HG02981 (cell line): ENCODE results near the gene HOXD3.

Experiments used
- ATAC-seq: cut with Tn5 transposase; IDR thresholded peaks from one replicate; pipeline ENCODE4 v1.9.1; 2021; ENCODE audit warnings: mild to moderate bottlenecking, moderate library complexity; ENCODE audit not compliant: unreplicated experiment

The HOXD3 gene

DNA sequence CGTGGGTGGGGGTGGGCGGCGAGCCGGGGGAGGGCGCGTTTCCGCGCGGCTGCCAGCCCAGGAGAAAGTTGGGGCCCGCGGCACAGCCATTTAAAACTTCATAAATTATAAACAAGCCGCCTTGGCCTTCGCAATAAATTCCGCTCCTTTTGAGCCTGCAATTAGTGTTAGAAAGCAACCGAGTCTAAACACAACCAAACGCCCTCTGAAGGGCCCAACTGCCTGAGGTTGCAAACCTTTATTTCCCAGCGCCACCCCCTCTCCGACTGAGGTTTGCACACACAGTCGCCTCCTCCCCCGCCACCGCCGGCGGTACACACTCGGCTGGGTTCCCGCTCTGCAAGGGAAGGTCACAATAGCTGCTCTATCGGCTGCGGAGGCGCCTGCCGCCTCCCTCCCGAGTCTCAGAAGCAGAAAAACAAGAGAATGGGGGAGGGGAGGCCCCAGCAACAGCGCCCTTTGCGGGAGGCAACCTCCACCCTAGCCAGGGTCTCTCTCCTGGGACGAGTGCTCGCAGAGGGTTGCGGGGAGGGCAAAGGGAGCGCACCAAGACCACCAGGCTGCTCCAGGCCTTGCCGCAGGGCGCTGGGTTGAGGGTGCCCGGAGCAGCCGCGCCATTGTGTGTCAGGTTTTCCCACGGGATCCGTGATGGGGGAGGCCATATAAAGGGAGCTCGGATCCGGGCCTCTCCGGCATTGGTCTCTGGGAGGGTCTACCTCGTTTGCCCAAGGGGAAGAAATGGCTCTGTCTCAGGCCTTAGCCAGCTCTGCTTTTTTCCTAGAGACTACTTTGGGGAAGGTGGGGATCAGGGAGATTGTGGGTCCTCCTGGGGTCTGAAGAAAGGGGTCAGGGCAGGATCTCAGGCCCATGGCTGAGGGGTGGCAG is 18.0 kb downstream of the HOXD3 start:
- ATAC-seq: no peak

DNA sequence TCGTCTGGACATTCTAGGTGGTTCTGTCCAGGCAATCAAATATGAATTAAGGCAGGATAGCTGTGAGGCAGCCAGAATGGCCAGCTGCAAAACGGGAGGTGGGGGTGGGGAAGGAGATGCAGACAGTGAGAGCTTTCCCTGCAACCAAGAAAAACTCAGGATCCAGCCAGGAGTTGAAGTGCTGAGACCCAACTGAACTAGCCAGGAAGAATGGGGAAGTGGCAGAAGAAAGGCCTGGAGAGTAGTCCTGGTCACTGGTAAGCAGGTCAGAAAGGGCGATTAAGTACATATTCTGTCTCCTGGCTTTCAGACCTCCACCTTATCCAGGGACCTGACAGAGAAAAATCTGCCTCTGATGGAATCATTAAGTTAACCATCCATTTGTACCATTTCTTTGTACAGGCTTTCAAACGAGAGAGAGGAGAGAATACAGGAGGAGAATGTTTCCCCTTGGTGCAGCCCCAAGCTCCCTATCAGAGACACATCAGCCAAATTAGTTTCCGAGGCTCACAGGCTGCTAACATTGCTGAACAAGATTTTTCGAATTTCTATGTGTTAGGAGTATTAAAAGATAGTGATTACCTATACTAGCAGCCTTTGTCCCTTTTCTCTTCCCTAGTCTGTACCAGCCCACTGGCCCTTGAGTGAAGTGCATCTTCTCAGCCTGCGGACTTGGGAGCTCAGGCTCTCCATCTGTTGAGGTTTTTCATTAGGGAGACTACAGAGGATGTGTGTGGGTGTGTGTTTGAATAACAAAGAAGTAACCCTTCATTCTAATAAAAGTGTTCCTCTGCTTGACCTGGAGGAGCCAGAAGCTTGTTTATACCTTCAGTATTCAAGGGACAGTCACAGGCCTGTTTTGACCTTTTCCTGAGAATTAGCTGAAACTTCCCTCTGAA is 18.9 kb downstream of the HOXD3 start:
- ATAC-seq: no peak

DNA sequence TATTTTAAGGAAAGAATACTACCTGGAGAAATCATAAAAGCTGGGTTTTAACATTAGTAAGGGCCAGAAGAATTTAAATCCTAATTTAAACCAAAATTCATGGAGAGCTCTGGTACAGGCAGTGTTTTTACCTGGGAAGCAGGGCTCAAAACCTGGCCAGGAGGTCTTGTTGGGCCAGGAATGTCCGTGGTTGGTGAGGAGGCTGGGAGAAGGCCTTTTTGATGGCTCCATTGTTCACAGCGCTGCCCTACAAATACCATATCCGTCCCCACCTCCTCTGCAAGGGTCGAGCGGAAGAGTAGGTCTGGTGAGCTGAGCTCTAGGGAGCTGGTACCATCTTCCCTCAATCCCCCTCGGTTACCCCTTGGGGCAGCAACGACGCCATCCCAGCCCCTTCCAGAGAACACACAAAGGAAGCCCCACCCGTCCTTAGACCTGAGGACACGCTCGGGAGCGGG is 20.5 kb downstream of the HOXD3 start:
- no peak for ATAC-seq

DNA sequence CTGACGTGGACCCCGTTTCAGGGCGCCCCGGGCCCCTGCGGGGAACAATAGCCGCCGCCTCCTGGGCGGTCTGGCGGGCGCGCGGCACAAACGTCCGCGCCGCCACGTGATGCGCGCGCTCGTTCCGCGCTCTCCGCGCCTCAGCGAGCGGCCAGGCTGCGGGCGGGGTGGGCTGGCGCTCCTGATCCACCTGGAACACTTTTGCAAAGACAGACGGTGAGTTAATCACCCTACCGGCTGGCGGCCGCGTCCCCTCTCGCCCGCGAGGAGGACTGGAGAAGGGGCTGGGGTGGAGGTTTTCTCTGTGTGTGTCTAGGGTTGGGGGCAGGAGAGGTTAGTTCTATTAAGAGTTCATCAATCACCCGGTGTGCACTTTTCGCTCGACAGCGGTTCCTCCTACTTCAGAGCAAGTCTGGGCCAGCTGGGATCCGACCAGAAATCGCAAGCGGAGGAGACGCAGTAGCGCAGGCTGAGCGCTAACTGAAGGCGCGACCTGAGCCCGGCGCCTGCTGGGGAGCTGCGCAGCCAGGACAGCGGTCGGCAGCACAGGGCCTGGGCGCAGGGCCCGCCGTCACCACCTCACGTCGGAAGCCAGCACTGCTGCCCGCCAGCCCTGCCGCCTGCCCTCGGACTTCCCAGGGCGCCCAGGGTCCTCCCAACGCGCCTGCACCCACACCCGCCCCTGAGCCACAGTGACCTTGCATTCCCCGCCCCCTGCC is 21.1 kb downstream of the HOXD3 start:
- no peak for ATAC-seq

DNA sequence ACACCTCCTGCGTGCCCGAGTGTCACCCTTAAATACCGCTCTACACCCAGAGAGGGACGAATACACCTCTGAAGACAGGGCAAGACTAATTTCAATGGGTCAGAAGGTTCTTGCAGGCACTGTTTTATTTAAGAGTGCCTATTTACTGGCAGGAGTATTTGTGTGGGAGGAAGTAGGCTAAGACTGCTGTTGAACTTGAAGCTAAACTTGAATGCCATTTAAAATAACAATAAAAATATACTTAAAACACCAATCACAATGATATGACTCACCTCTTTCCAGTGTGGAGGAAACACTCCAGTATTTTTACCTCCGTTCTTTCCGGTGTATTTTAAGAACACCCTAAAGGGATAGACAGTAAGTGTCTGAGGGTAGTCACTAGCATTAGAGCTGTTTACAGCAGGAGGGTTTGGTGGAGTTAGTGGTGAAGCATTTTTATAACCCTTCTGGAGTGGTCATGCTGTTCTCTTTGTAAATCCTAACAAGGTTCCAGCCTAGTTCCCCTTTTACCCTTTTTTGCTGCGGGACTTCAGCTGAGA is 21.7 kb downstream of the HOXD3 start:
- ATAC-seq: no peak

DNA sequence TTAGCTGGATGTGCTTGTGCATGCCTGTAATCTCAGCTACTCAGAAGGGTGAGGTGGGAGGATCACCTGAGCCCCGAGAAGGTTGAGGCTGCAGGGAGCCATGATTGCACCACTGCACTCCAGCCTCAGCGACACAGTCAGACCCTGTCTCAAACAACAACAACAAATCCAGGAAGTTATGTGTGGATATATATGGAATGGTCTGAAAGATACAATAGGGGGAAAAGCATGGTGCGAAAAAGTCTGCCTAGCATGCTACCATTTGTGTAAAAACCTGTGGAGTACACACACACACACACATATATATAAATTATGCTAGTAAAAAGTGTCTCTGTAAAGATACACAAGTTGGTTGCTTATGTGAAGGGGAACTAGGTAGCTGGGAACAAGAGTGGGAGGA is 24.4 kb downstream of the HOXD3 start:
- ATAC-seq: no peak

DNA sequence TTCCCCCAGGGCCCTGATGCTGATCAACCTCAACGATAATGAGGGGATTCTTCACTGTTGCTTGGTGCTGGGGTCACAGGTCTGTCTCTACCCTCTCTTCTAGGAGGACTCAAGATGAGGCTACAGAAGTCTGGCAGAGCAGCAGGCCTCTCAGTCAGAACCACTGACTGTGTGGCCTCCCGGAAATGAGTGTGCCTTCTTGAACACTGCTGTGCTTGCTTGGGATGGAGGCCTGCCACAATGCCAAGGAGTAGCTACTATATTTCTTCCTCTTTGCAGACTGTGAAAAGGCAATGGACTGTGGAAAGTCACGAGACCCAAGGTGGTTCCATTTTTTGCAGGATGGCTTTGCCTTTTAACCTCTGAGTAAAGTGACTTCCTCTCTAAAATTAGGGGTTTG is 25.6 kb downstream of the HOXD3 start:
- no peak for ATAC-seq

DNA sequence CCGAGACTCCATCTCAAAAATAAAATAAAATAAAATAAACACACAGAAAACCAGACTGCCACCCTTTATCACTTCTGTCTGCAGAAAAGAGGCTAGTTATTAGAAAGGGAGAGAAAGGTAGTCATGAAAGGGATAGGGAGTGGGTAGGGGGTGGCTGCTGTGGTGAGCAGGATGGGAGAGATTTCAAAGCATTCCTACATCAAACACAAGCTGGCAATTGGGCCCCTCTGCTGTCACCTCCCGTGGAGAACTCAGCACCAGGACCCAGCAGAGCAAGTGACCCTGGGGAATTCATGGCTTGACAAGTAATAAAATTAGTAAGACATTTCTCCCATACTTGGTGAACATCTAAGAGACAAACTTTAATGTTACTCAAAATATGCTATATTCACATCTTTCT is 27.6 kb downstream of the HOXD3 start:
- no peak for ATAC-seq

DNA sequence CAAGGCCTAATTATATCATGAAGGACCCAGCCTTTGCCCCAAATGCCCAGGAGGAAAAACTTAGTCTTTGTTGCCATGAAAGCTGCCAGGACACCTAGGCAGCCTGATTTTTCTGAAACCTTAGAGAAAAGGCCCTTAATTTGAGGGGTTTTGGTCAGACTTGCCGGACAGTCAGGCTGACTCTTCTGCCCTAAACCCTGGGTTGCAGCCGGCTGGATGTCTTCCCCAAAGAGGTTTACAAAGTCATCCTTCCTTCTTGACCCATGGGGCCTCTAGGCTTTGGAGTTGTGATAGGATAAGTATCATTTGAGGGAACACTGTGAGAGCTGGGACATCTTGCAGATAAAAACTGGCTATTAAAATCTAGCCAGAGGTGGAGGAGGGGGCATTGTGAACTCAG is 28.9 kb downstream of the HOXD3 start:
- ATAC-seq: no peak

DNA sequence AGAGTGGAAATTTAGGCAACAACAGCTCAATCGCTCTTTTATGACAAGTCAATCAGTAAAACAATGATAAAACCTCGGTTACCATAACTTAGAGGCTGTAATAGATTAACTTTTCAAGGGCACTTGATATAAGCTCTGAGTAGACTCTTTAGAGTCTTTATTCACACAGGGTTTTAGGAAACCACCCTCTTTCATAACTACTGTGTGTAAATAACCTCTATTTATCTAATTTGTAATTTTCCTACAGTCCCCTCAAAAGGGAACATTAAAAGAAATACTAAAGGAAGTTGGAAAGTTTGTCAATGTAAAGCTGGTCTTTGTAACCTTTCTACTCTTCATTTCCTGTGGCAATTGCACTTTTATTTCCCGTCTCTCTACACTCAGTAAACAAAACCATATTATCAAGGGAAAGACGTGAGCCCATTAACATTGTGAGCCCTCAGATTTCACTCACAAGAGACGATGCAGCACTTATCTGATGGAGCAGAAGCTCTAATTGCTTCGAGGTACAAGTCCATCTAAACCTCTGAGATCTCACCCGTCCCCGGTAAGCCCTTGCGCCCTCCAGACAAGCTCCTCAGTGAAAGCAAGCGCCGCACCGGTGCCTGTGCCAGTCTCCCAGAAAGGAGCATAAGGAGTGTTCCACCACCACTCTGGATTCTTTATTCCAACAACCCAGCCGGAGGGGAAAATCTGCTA is 30.2 kb downstream of the HOXD3 start:
- no peak for ATAC-seq

DNA sequence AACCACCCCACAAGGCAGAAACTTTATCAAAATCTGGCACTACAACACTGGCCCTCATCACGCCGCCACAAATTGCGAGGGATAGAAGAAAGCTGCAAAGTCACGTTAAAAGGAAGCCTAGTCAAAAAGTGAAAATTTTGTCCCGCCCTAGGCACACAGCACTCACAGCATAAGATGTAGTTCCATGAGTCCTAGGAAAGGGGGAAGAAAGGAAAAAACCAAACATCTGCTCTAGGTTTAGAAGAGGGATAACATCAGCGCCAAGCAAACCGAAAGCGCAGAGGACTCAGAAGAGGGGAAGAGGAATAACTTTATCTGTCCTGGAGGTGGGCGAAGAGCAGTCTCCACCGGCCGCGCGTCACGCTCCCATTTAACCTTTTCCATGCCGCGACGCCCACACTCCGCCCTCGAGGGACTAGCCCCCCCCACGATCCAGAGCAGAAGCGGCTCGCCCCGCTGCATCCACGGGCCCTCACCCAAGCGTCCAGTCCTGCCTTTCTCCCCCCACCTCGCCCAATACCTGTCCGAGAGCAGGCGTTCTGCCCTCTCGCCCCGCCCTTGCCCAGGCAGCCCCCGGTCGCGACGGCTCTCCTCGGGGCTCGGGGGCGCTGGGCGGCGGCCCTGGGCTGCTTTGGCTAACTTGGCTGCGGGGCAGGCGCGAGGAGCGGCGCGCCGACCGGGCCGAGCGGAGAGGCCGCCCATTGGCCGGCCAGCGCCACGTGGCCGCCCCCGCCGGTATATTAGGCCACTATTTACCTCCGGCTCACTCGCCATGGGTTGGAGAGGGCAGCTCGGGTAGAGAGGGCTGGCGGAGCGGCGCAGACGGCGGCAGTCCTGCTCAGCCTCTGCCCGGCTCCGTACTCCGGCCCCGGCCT is 31.0 kb downstream of the HOXD3 start, which contains the start of gene HOXD1:
Gene HOXD1 (plus strand): TSS at position 770 of the 875 bp plus-strand sequence. CDS start 134 bp downstream, outside the sequence.
- ATAC-seq: no peak

DNA sequence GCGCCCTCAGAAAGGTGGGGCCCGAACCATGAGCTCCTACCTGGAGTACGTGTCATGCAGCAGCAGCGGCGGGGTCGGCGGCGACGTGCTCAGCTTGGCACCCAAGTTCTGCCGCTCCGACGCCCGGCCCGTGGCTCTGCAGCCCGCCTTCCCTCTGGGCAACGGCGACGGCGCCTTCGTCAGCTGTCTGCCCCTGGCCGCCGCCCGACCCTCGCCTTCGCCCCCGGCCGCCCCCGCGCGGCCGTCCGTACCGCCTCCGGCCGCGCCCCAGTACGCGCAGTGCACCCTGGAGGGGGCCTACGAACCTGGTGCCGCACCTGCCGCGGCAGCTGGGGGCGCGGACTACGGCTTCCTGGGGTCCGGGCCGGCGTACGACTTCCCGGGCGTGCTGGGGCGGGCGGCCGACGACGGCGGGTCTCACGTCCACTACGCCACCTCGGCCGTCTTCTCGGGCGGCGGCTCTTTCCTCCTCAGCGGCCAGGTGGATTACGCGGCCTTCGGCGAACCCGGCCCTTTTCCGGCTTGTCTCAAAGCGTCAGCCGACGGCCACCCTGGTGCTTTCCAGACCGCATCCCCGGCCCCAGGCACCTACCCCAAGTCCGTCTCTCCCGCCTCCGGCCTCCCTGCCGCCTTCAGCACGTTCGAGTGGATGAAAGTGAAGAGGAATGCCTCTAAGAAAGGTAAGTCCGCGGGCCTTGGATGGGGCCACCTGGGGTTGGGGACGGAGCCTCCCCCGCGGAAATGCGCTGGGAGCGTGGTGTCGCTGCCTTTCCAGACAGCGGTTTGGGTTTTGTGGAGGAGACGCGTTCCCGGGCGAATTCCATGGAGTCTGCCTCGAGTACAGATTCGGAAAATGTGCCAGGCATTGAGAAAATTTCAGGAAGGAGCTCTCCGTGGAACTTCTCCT is 31.9 kb downstream of the HOXD3 start:
- no peak for ATAC-seq

DNA sequence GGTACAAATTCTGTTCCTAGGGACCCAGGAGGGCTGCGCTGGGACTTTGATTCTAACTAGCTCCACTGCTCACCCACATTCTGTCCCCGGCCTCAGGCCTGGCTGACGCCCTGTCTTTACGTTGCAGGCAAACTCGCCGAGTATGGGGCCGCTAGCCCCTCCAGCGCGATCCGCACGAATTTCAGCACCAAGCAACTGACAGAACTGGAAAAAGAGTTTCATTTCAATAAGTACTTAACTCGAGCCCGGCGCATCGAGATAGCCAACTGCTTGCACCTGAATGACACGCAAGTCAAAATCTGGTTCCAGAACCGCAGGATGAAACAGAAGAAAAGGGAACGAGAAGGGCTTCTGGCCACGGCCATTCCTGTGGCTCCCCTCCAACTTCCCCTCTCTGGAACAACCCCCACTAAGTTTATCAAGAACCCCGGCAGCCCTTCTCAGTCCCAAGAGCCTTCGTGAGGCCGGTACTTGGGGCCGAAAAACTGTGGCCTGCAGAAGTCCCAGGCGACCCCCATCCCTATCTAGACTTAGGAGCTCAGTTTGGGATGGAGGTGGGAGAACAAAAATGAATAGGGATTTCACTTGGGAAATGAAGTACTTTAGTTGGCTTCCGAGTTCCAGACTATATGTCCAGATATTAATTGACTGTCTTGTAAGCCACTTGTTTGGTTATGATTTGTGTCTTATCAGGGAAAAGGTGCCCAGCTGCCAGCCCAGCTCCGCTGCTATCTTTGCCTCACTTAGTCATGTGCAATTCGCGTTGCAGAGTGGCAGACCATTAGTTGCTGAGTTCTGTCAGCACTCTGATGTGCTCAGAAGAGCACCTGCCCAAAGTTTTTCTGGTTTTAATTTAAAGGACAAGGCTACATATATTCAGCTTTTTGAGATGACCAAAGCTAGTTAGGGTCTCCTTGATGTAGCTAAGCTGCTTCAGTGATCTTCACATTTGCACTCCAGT is 32.9 kb downstream of the HOXD3 start:
- no peak for ATAC-seq

DNA sequence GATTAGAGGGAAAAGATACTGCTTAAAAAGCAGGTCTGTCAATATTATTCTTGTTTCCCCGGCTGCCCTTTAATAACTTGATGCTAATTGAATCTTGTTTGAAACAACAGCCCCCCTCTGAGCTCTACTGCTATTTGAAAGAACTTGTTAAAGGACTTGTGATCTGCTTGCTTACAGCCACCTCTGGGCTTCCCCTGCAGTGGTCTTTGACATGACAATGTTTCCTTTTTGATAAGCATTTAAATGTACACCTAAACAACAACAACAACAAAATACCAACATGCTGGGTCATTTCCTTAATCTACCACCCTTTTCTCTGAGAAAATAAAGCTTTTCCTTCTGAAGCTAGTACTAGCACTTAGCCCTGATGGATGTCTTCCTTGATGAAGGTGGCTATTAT is 35.2 kb downstream of the HOXD3 start:
- ATAC-seq: no peak

DNA sequence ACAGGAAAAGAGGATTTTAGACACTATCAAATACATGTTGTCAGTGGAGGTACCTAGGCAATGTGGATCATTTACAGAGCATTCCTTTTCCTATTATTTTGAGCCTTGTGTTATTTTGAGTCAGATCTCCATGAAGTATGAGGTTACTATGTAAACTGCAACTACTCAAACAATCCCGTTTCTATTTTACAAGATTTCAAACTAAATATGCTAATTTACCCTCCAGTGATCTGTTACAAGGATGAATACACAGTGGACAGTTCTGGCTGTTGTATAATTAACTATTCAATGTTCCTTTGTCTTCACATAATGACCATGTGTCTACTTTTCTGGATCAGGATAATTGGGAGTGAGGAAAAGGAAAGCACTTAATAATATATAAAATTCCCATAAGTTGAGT is 35.9 kb downstream of the HOXD3 start:
- no peak for ATAC-seq

DNA sequence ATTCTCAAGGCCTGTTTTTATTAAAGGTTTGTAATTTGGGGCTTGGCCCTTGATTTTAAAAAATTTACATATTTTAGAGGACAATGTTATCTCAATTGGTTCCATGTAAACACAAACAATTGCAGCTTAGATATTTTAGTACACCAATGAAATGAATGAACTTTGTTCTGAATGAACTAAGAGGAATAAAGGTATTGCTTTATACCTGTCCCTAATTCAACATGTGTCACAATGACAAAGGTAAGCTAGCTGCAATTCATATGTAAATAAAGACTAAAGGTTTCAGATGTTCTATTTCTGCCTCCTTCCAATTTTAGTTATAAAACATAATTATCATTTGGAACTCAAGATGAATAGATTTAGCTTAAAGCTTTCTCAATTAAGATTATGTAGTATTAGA is 42.8 kb downstream of the HOXD3 start:
- no peak for ATAC-seq

DNA sequence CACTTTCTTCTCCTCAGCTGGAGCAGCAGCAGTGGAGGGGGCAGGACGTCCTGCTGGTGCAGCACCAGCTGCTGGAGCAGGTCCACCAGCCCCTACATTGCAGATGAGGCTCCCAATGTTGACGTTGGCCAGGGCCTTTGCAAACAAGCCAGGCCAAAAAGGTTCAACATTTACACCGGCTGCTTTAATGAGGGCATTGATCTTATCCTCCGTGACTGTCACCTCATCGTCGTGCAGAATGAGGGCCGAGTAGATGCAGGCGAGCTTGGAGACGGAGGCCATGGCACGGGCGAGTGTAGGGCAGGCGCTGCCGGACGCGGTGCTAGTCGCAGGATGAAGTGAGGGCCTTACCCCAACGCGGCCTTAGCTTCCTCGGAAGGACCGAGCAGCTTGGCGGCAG is 43.9 kb downstream of the HOXD3 start:
- ATAC-seq: no peak
